GM08714 (cell line): ENCODE results near the gene OXLD1.
A peak's percentile ranks its signal among the peaks of the same experiment; 100 is the strongest.
"Not testable (repeated sequence)": the region's sequence is repeated elsewhere in the genome, so short reads cannot be mapped to it uniquely, and the experiment has no call there.

Source experiments
- H3K4me3 ChIP-seq: fragments of 200-500 bp; sonication (Bioruptor generic); 2 replicates; pipeline ENCODE4 v1.5.1; 2014; ENCODE audit warnings: mild to moderate bottlenecking, low read length, inconsistent platforms
- ZNF274 ChIP-seq: IDR thresholded peaks from 2 replicates; pipeline ENCODE4 v1.6.1; 2012; ENCODE audit warnings: mild to moderate bottlenecking, low read depth, low read length

OXLD1 gene

DNA sequence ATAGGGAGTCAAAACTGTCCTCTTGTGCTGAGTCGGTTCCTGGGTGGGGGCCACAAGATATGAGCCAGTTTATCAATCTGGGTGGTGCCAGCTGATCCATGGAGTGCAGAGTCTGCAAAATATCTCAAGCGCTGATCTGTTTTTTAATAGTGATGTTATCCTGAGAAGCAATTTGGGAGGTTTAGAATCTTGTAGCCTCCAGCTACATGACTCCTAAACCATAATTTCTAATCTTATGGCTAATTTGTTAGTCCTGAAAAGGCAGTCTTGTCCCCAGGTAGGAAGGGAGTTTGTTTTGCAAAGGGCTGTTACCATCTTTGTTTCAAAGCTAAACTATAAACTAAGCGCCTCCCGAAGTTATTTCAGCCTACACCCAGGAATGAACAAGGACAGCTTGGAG, 27.7 kb downstream of the OXLD1 start:
- TF ChIP-seq ZNF274, result no peak
- H3K4me3 ChIP-seq, result no peak overlapping the region

DNA sequence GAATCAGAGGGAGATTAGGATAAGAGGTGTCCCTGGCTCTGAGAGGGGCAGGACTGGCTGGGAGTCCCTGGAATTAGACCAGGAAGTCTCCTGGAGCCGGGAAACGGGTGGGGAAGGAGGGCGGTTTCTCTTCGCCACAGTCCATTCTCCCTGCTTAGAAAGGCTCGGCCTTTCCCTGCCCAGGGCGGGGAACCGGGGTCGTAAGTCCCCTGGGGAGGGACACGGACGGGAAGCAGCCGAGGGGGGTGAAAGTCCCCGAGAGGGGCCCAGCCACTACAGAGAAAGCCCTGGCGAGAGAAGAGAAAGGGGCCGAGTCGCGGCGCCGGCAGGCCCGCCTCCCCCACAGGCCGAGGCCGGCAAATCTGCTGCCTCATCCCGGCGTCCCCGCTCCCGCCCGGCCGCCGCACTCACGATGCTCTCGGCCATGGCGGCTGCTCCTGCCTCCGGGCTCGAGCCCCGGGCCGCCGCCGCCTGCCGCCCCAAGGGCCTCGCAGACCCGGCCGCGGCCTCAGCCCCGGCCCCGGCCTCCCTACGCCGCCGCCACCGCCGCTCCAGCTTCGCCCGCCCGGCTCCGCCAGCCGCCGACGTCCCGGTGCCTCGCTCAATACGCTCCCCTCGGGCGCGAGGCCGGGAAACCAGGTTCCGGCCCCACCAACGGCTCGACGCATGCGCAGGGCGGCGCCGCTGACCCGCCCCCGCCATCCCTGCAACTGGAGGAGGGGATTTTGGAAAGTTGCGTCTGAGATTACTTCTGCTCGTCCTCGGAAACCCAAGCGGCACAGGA, 29.7 kb downstream of the OXLD1 start, which contains the start of the genes NPLOC4 and TSPAN10:
TSS of gene NPLOC4 (minus strand) at position 608 of the 784 bp plus-strand sequence. CDS start at position 426, 182 bp downstream.
TSS of gene TSPAN10 (plus strand) at position 692 of the 784 bp plus-strand sequence. CDS start 5,217 bp downstream, outside the sequence.
- no peak for TF ChIP-seq ZNF274
- H3K4me3 ChIP-seq, result peak within 1 kb of the TSS; percentile 97

DNA sequence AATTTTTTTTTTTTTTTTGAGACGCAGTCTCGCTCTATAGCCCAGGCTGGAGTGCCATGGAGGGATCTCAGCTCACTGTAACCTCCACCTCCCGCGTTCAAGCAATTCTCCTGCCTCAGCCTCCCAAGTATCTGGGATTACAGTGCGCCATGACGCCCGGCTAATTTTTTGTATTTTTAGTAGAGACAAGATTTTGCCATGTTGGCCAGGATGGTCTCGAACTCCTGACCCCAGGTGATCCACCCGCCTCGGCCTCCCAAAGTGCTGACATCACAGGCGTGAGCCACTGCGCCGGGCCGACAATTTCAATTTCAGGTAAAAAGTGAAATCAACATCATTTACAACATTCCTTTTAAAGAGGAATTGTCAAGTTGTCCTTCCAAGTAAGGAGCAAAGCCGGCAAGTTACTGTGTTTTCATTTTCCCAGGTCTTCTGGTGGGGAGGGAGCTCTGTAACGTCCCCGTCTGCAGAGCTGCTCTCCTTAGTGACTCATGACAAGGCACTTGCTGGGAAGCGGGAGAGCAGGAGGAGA, 30.4 kb downstream of the OXLD1 start:
- no peak for TF ChIP-seq ZNF274
- peak overlapping the region; percentile 97 for H3K4me3 ChIP-seq

DNA sequence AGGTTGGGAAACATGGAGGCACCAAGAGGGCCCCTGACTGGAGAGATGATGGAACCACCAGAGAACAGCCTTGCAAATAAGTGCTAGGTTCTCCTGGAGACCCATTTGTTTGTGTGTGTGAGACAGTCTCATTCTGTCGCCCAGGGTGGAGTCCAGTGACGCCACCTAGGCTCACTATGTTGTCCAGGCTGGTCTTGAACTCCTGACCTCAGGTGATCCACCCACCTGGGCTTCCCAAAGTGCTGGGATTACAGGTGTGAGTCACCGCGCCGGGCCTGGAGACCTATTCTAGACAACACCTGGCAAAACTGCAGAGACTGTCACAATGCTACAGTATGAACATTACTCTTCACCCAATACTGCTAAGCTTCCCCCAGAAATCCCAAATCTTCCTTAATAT, 31.0 kb downstream of the OXLD1 start:
- H3K4me3 ChIP-seq, result peak overlapping the region; percentile 97
- TF ChIP-seq ZNF274, result no peak

DNA sequence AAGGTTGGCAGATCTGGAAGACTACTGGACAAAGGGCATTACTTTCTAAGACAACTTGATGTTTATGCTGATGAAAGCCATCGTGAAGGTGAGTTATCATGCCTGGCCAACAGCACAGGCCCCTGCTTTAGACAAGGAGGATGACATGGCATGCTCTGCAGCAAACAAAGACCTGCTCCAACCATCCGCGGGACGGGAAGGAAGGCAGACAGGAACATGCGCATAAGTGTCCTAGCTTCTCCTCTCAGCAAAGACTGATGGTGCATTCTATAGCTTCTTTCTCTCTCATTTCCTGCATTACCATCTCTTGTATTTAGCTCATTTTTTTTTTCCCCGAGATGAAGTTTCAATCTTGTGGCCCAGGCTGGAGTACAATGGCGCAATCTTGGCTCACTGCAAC, 34.9 kb downstream of the OXLD1 start:
- no peak for TF ChIP-seq ZNF274

DNA sequence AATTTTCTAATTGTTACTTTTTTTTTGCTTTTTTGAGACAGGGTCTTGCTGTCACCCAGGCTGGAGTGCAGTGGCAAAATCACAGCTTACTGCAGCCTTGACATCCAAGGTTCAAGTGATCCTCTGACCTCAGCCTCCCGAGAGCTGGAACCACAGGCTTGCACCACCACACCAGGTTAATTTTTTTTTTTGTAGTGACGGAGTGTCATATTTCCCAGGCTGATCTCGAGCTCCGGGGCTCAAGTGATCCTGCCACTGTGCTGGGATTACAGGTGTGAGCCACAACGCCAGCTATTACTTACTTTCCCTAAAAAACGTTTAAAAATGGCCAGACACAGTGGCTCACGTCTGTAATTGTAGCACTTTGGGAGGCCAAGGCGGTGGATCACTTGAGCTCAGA, 36.1 kb downstream of the OXLD1 start:
- no peak for TF ChIP-seq ZNF274
- H3K4me3 ChIP-seq, result no peak overlapping the region

More for the DNA sequence above, 34.9 kb downstream of the OXLD1 start:
- H3K4me3 ChIP-seq, result no peak overlapping the region

DNA sequence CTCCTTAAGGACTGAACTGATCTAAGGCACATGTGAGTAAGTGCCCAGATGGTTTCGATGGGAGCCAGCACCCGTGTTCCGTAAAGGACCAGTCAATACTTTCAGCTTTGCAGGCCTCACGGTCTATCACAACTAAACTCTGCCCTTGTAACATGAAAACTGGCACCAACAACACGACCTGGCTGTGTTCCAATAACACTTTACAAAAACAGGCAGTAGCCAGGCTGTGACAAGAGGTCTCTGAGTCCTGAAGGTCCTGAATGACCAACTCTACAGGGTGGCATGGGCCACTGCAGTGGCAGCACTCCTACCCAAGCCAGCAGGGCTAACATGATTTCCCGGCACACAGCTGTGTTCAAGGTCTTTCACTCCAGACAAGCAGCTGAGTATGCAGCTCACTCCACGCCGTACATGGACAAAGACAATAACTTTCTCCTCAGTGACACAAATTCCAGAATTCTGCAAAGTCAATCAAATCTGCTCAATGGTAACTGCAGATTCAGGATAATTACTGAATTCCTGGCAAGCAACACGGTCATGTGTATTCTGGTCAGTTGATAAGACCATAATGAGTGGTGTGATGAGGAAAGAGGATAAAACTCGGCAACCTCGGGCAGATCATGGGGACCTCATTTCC, 44.8 kb downstream of the OXLD1 start:
- no peak overlapping the region for H3K4me3 ChIP-seq
- TF ChIP-seq ZNF274, result no peak

DNA sequence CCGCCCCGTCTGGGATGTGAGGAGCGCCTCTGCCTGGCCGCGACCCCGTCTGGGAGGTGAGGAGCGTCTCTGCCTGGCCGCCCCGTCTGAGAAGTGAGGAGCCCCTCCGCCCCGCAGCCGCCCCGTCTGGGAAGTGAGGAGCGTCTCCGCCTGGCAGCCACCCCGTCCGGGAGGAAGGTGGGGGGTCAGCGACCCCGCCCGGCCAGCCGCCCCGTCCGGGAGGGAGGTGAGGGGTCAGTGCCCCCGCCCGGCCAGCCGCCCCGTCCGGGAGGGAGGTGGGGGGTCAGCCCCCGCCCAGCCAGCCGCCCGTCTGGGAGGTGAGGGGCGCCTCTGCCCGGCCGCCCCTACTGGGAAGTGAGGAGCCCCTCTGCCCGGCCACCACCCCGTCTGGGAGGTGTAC, 48.1 kb downstream of the OXLD1 start:
- not testable (repeated sequence) for H3K4me3 ChIP-seq

DNA sequence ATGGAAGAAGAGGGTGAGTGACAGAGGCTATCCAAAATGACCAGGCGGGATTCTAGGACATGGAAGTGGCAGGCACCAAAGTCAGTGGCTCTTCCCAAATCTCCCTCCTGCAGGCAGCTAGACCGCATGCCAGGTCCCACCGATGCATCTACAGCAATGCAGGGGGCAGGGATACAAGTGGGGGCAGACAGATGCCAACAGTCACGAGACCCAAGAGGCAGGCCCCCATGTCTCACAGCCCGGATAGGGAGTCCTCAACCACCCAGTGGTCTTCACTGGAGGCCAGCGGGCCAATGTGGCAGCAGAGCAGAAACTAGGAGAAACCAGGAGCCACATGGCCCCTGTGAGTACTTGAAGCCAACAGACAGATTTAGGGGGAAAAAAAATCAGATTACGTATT, 49.5 kb downstream of the OXLD1 start:
- TF ChIP-seq ZNF274, result no peak
- H3K4me3 ChIP-seq, result no peak overlapping the region

DNA sequence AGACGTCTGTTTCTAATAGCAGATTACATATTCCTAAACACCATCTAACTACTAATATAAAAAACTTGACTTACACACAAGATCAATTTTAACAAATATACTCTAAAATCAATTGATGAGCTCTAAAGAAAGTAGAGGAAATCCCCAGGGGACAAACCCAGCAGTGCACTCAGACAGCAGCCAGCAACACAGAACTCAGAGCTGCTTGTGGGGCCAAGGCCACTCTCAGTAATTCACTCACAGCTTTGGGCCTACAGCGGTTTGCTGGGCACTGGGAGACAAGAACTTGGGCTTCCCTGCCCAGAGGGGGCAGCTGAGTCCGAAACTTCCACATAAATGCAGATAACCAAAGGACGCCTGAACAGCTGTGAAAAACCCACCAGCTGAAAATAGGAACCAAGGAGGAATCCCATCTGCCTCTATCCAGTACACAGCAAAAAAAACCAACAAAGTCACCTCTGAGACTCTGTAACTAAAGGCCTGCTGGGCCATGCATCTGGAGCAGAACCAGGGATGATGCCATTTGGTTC, 50.9 kb downstream of the OXLD1 start:
- H3K4me3 ChIP-seq, result no peak overlapping the region
- TF ChIP-seq ZNF274, result no peak
